ENCODE results near the gene MATCAP1.

Gene MATCAP1

DNA sequence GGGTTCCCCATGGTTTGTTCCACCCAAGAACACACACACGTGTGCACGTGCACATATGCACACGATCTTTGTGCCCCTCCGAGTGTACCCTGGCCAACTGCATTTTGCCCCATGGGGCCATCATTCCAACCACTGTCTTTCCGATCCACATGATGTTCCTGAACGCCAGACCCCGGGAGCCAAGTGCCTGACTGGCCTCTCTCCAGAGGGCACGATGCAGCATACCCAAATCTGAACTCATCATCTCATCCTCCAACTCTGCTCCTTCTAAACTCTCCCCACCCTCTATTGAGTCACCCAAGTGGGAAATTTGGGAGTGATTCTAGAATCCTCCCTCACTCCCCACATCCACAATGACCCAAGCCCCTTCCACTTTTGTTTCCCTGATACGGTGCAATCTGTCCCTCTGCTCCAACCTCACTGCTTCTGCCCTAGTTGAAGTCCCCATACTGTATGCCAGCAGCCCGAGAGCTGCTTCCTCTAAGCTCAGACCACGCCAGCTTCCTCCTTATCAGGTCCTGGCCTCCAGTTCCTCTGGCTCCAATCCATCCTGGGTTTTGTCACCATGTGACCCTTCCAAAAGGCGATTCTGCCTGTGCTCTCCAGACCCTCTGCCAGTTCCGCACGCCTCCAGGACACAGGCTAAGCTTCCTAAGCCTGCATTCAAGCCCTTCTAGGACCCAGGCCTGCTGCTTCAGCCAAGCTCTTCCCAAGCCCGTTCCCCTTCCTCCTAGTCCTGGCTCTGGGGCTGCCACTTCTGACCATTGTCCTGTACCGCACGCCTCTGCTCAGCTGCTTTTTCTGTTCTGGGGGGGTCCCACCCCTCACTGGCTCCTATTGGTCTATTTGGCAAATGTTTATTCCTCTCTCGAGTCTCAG, 33.1 kb upstream of the MATCAP1 start:
- no peak for DNase-seq
- Histone ChIP-seq H4K20me1 (ENCODE audit: insufficient read depth, low read length) (no peaks in the 10 kb centered on the region), H3K4me2 (ENCODE audit: low read depth, low read length) (no peak overlapping the region), H3K27me3 (replicated peaks; ENCODE audit: insufficient read depth, low read length) (no peaks in the 10 kb centered on the region; the same call in 1 of the 2 replicates), H3K9me3 (replicated peaks; ENCODE audit: insufficient read depth, low read length) (no peaks in the 10 kb centered on the region), H3K27ac (ENCODE audit: low read length) (no peak overlapping the region), H3K4me3 (ENCODE audit: low read length) (no peak overlapping the region), H2AFZ (ENCODE audit: low read length) (no peak overlapping the region), H3F3A (ENCODE audit: insufficient read depth, low read length) (no peaks in the 10 kb centered on the region), H3K4me1 (ENCODE audit: low read length) (no peaks in the 10 kb centered on the region), H3K9ac (ENCODE audit: low read length) (no peak overlapping the region), H3K36me3 (replicated peaks; ENCODE audit: insufficient read depth, low read length) (no peaks in the 10 kb centered on the region; the same call in 1 of the 2 replicates), H3K9me2 (replicated peaks; ENCODE audit: insufficient read depth, low read length) (no peaks in the 10 kb centered on the region), H3K79me2 (ENCODE audit: low read length) (no peaks in the 10 kb centered on the region)
- TF ChIP-seq, protein P1, sequence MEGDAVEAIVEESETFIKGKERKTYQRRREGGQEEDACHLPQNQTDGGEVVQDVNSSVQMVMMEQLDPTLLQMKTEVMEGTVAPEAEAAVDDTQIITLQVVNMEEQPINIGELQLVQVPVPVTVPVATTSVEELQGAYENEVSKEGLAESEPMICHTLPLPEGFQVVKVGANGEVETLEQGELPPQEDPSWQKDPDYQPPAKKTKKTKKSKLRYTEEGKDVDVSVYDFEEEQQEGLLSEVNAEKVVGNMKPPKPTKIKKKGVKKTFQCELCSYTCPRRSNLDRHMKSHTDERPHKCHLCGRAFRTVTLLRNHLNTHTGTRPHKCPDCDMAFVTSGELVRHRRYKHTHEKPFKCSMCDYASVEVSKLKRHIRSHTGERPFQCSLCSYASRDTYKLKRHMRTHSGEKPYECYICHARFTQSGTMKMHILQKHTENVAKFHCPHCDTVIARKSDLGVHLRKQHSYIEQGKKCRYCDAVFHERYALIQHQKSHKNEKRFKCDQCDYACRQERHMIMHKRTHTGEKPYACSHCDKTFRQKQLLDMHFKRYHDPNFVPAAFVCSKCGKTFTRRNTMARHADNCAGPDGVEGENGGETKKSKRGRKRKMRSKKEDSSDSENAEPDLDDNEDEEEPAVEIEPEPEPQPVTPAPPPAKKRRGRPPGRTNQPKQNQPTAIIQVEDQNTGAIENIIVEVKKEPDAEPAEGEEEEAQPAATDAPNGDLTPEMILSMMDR (IDR thresholded peaks at IDR 0.05; ENCODE audit: low read length), result no peak
- TF ChIP-seq EZH2 (optimal IDR thresholded peaks at IDR 0.05; ENCODE audit: low read depth, low read length), result no peak
- no peak for TF ChIP-seq EZH2phosphoT487 (IDR thresholded peaks at IDR 0.05; ENCODE audit: low read length)

DNA sequence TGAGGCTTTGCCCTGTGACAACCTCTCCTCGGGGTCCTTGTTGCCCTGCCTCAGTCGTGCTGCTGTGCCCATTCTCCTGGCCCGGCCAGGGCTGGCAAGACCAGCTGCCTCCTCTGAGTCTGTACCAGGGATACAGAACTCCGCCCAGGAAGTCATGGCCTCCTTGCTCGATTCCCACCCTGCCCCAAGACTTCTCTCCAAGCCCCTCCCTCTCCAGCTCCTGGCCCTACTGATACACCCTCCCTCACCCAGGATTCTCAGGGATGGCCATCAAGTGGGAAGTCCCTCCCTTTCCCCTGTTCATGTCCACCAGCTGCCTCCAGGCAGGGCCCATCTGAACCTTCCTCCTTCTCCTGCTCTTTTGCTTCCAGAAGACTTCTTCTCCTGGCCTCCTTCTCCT, 31.9 kb upstream of the MATCAP1 start:
- H3K79me2 ChIP-seq (ENCODE audit: low read length), result no peaks in the 10 kb centered on the region
- no peak overlapping the region for H2AFZ ChIP-seq (ENCODE audit: low read length)
- no peaks in the 10 kb centered on the region for H3K4me1 ChIP-seq (ENCODE audit: low read length)
- H3K9me2 ChIP-seq (replicated peaks; ENCODE audit: insufficient read depth, low read length), result no peaks in the 10 kb centered on the region
- no peaks in the 10 kb centered on the region for H3F3A ChIP-seq (ENCODE audit: insufficient read depth, low read length)
- H3K27ac ChIP-seq (ENCODE audit: low read length), result no peak overlapping the region
- no peak overlapping the region for H3K9ac ChIP-seq (ENCODE audit: low read length)
- H3K4me3 ChIP-seq (ENCODE audit: low read length), result no peak overlapping the region
- TF ChIP-seq, protein P1 (IDR thresholded peaks at IDR 0.05; ENCODE audit: low read length), result no peak
- TF ChIP-seq EZH2phosphoT487 (IDR thresholded peaks at IDR 0.05; ENCODE audit: low read length), result no peak
- TF ChIP-seq EZH2 (optimal IDR thresholded peaks at IDR 0.05; ENCODE audit: low read depth, low read length), result no peak
- H3K27me3 ChIP-seq (replicated peaks; ENCODE audit: insufficient read depth, low read length), result no peaks in the 10 kb centered on the region; the same call in 1 of the 2 replicates
- H4K20me1 ChIP-seq (ENCODE audit: insufficient read depth, low read length), result no peaks in the 10 kb centered on the region
- no peak overlapping the region for H3K4me2 ChIP-seq (ENCODE audit: low read depth, low read length)
- no peaks in the 10 kb centered on the region for H3K36me3 ChIP-seq (replicated peaks; ENCODE audit: insufficient read depth, low read length)
- H3K9me3 ChIP-seq (replicated peaks; ENCODE audit: insufficient read depth, low read length), result no peaks in the 10 kb centered on the region
- no peak for DNase-seq

DNA sequence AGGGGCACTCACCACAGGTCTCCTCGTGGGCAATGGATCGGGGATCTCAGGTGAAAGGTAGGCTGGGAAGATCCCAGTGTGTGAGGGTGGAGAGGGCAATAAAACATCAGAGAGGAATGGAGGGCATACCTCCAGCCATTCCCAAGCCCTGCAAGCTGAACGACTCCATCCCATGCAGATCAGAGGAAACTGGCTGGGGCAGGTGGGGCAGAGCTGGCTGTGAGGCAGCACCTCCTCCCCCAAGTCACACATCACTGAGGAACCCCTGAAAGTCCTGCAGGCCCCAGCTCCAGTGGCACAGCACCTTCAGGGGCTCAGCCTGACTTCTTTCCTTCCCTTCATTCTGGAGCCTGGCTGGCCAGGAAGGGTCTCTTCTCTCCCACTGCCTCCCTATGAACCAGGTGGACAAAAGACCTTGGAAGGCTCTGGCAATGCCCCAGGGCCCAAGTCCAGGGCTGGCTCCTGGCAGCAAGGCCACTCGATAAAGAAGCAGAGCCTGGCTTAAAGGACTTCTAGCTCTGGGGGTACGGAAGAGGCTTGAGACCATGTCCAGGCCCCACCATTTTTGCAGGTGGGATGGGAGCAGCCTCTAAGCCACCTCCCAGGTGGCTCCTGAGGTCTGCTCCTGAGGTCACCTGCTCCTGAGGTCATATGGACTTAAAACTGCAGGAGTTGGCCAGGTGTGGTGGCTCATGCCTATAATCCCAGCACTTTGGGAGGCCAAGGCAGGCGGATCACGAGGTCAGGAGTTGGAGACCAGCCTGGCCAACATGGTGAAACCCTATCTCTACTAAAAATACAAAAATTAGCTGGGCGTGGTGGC, 29.6 kb upstream of the MATCAP1 start:
- Histone ChIP-seq H3K79me2 (ENCODE audit: low read length) (no peaks in the 10 kb centered on the region), H2AFZ (ENCODE audit: low read length) (no peak overlapping the region), H3K36me3 (replicated peaks; ENCODE audit: insufficient read depth, low read length) (no peaks in the 10 kb centered on the region), H3K9me2 (replicated peaks; ENCODE audit: insufficient read depth, low read length) (no peaks in the 10 kb centered on the region), H3K9ac (ENCODE audit: low read length) (no peak overlapping the region), H3K27me3 (replicated peaks; ENCODE audit: insufficient read depth, low read length) (no peaks in the 10 kb centered on the region; the same call in 1 of the 2 replicates), H3K4me1 (ENCODE audit: low read length) (no peaks in the 10 kb centered on the region), H3K9me3 (replicated peaks; ENCODE audit: insufficient read depth, low read length) (no peaks in the 10 kb centered on the region), H3K4me2 (ENCODE audit: low read depth, low read length) (no peak overlapping the region), H3K4me3 (ENCODE audit: low read length) (no peak overlapping the region), H3K27ac (ENCODE audit: low read length) (no peak overlapping the region), H3F3A (ENCODE audit: insufficient read depth, low read length) (no peaks in the 10 kb centered on the region), H4K20me1 (ENCODE audit: insufficient read depth, low read length) (no peaks in the 10 kb centered on the region)
- no peak for TF ChIP-seq EZH2phosphoT487 (IDR thresholded peaks at IDR 0.05; ENCODE audit: low read length)
- TF ChIP-seq, protein P1 (IDR thresholded peaks at IDR 0.05; ENCODE audit: low read length), result no peak
- DNase-seq, result no peak

Data from MM.1S (cell line).